ENCODE data around the gene SLC38A10. TPM values are rescaled to one million over a fixed set of nuclear protein-coding genes. Genes with fewer than 3 reads are reported as not detected.

The SLC38A10 gene
- total and polyA plus RNA-seq, 2 of the 13 experiments (the other 11 are each of a cell fraction or from before 2014, with no cell fraction given) = 23.4 to 55.8 TPM

DNA sequence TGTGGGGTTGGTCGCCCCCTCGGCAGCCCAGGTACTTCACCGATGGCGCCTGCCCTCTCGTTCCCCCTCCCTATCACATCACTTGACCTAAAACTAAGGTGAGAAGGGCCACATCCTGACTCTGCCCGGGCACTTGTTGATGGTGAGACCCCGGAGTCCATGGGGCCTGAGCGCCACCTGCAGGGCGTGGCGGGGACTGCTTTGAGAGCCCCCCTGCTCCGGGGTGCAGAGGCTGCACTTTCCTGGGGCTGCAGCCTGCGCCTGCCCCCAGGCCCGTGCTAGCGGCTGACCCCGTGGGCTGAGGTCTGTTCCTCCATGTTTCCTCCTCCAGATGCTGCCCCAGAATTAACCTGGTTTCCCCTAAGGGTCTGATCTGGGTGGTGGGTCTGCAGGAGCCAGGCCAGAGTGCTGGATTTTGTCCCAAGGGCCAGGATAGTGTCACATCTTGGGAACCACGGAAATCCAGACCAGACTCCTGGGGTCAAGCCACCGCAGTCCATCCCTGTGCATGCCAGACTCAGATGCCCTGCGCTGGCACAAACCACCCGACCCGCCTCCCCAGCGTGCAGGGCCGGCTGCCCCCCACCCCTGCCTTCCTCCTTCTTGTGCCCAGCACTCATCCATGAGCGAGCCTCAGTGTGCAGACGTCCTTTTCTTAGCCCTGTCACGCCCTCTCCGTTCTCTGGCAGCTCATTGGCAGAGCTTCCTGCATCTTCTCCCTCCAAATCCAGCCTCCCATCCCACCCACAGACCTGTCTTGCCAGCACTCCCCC, 53.3 kb downstream of the SLC38A10 start (continued):
- TF ChIP-seq, protein P1, sequence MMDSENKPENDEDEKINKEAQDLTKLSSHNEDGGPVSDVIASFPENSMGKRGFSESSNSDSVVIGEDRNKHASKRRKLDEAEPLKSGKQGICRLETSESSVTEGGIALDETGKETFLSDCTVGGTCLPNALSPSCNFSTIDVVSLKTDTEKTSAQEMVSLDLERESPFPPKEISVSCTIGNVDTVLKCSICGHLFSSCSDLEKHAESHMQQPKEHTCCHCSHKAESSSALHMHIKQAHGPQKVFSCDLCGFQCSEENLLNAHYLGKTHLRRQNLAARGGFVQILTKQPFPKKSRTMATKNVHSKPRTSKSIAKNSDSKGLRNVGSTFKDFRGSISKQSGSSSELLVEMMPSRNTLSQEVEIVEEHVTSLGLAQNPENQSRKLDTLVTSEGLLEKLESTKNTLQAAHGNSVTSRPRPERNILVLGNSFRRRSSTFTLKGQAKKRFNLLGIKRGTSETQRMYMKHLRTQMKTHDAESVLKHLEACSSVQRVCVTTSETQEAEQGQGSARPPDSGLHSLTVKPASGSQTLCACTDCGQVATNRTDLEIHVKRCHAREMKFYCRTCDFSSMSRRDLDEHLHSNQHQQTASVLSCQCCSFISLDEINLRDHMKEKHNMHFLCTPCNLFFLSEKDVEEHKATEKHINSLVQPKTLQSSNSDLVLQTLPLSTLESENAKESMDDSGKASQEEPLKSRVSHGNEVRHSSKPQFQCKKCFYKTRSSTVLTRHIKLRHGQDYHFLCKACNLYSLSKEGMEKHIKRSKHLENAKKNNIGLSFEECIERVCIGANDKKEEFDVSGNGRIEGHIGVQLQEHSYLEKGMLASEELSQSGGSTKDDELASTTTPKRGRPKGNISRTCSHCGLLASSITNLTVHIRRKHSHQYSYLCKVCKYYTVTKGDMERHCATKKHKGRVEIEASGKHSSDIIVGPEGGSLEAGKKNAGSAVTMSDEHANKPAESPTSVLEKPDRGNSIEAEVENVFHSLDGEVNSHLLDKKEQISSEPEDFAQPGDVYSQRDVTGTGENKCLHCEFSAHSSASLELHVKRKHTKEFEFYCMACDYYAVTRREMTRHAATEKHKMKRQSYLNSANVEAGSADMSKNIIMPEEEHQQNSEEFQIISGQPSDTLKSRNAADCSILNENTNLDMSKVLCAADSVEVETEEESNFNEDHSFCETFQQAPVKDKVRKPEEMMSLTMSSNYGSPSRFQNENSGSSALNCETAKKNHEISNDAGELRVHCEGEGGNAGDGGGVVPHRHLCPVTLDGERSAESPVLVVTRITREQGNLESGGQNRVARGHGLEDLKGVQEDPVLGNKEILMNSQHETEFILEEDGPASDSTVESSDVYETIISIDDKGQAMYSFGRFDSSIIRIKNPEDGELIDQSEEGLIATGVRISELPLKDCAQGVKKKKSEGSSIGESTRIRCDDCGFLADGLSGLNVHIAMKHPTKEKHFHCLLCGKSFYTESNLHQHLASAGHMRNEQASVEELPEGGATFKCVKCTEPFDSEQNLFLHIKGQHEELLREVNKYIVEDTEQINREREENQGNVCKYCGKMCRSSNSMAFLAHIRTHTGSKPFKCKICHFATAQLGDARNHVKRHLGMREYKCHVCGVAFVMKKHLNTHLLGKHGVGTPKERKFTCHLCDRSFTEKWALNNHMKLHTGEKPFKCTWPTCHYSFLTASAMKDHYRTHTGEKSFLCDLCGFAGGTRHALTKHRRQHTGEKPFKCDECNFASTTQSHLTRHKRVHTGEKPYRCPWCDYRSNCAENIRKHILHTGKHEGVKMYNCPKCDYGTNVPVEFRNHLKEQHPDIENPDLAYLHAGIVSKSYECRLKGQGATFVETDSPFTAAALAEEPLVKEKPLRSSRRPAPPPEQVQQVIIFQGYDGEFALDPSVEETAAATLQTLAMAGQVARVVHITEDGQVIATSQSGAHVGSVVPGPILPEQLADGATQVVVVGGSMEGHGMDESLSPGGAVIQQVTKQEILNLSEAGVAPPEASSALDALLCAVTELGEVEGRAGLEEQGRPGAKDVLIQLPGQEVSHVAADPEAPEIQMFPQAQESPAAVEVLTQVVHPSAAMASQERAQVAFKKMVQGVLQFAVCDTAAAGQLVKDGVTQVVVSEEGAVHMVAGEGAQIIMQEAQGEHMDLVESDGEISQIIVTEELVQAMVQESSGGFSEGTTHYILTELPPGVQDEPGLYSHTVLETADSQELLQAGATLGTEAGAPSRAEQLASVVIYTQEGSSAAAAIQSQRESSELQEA (CRISPR knock-in tag; IDR thresholded peaks at IDR 0.05; ENCODE audit: not compliant biosample characterization) = peak; percentile 8
- no peak for TF ChIP-seq MXI1 (IDR thresholded peaks at IDR 0.05; ENCODE audit: borderline replicate concordance, low read depth, low read length)
- TF ChIP-seq MTA1 (CRISPR knock-in tag; IDR thresholded peaks at IDR 0.05; ENCODE audit: borderline replicate concordance) = peak; percentile 75; the same call in 1 of the 2 replicates
- 0 out of 2 replicates have a peak, but pooled peaks have one; percentile 19 for TF ChIP-seq ZNF101 (CRISPR knock-in tag; IDR thresholded peaks at IDR 0.05; ENCODE audit: borderline replicate concordance, low read depth)
- TF ChIP-seq, protein P2, sequence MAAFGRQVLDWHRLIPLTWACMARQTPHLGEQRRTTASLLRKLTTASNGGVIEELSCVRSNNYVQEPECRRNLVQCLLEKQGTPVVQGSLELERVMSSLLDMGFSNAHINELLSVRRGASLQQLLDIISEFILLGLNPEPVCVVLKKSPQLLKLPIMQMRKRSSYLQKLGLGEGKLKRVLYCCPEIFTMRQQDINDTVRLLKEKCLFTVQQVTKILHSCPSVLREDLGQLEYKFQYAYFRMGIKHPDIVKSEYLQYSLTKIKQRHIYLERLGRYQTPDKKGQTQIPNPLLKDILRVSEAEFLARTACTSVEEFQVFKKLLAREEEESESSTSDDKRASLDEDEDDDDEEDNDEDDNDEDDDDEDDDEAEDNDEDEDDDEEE (CRISPR knock-in tag; IDR thresholded peaks at IDR 0.05) = peak; percentile 79
- TF ChIP-seq ZNF772 (CRISPR knock-in tag; IDR thresholded peaks at IDR 0.05) = peak; percentile 71; the same call in 1 of the 2 replicates
- TF ChIP-seq NR2F6 (IDR thresholded peaks at IDR 0.05) = peak; percentile 6; the same call in 1 of the 2 replicates
- TF ChIP-seq NR2F6 (CRISPR knock-in tag; IDR thresholded peaks at IDR 0.05) = peak; percentile 50; the same call in 1 of the 2 replicates
- TF ChIP-seq KDM5A (IDR thresholded peaks at IDR 0.05; ENCODE audit: borderline replicate concordance, low read length) = no peak
- TF ChIP-seq ZNF543 (CRISPR knock-in tag; IDR thresholded peaks at IDR 0.05) = no peak
- no peak for TF ChIP-seq ZNF761 (CRISPR knock-in tag; conservative IDR thresholded peaks at IDR 0.05)
- 0 out of 2 replicates have a peak, but pooled peaks have one; percentile 26 for TF ChIP-seq ARHGAP35 (CRISPR knock-in tag; IDR thresholded peaks at IDR 0.05; ENCODE audit: borderline replicate concordance)
- no peak for TF ChIP-seq ZNF335 (CRISPR knock-in tag; IDR thresholded peaks at IDR 0.05)
- TF ChIP-seq ZNF674 (CRISPR knock-in tag; IDR thresholded peaks at IDR 0.05; ENCODE audit: low read depth) = no peak
- TF ChIP-seq CBFB (CRISPR knock-in tag; IDR thresholded peaks at IDR 0.05) = no peak
- TF ChIP-seq TAF1 (CRISPR knock-in tag; IDR thresholded peaks at IDR 0.05) = peak; percentile 39; the same call in 1 of the 2 replicates
- TF ChIP-seq SRY (CRISPR knock-in tag; IDR thresholded peaks at IDR 0.05) = no peak
- TF ChIP-seq ATF7 (IDR thresholded peaks at IDR 0.05) = no peak
- TF ChIP-seq ATF7 (CRISPR knock-in tag; IDR thresholded peaks at IDR 0.05) = 0 out of 2 replicates have a peak, but pooled peaks have one; percentile 33
- TF ChIP-seq, protein P3, sequence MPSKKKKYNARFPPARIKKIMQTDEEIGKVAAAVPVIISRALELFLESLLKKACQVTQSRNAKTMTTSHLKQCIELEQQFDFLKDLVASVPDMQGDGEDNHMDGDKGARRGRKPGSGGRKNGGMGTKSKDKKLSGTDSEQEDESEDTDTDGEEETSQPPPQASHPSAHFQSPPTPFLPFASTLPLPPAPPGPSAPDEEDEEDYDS (CRISPR knock-in tag; IDR thresholded peaks at IDR 0.05) = 0 out of 2 replicates have a peak, but pooled peaks have one; percentile 19
- 0 out of 2 replicates have a peak, but pooled peaks have one; percentile 39 for TF ChIP-seq ZNF251 (CRISPR knock-in tag; IDR thresholded peaks at IDR 0.05)
- TF ChIP-seq RXRA (CRISPR knock-in tag; IDR thresholded peaks at IDR 0.05) = peak; percentile 75

Data from HepG2 (cell line).